Measurements from ENCODE around the gene PPARA.

- TF ChIP-seq CTCF (conservative IDR thresholded peaks at IDR 0.05 in 1 of 2, IDR thresholded peaks at IDR 0.05 in 1 of 2; ENCODE audit: low read depth in 1 of 2, low read length in 2 of 2): no peak
- TF ChIP-seq EZH2 (IDR thresholded peaks at IDR 0.05; ENCODE audit: low read length, missing control alignments): no peak
Observed at GRCh38 chr22:46145361-46145851, 4.9 kb upstream of the PPARA start.

Data from fibroblast of lung (primary cell).